B cell (primary cell): ENCODE measurements around the gene TCEAL3.
"Not testable (repeated sequence)": the region's sequence is repeated elsewhere in the genome, so short reads cannot be mapped to it uniquely, and the experiment has no call there.

Source experiments
- CTCF ChIP-seq: fragments of 200-600 bp; IDR thresholded peaks from one replicate; pipeline ENCODE4 v1.8.0; 2022; ENCODE audit warnings: antibody characterized with exemption, mild to moderate bottlenecking
- EZH2 ChIP-seq: IDR thresholded peaks from 2 replicates; pipeline ENCODE4 v1.6.1; 2012; ENCODE audit warnings: borderline replicate concordance, low read depth, mild to moderate bottlenecking, moderate library complexity, low read length; ENCODE audit not compliant: insufficient read depth, poor library complexity, severe bottlenecking

GRCh38 chrX:103592295-103592694 lies 15.5 kb upstream of the TCEAL3 start:
- not testable (repeated sequence) for TF ChIP-seq CTCF, EZH2
